ENCODE data around the gene AQP11.

The AQP11 gene

GRCh38 chr11:77658213-77659013 lies 68.7 kb downstream of the AQP11 start:
- DNase-seq: no peak

All from hypothalamus (tissue), 51 donors.